H9 (cell line): ENCODE data around the gene ATG5. TPM values are rescaled to one million over a fixed set of nuclear protein-coding genes. Genes with fewer than 3 reads are reported as not detected.

Experiments used
- DNase-seq: peaks from one replicate; pipeline ENCODE4 v3.0.0-alpha.2; 2017
- H2AFZ ChIP-seq: one replicate; pipeline ENCODE4 v1.6.1; 2013; ENCODE audit warnings: mild to moderate bottlenecking, low read length, control low read depth, moderate library complexity
- H2AK5ac ChIP-seq: 2 replicates; pipeline ENCODE4 v1.6.1; 2013; ENCODE audit warnings: low read length, control low read depth, mixed read lengths; ENCODE audit not compliant: insufficient read length
- H2BK120ac ChIP-seq: one replicate; pipeline ENCODE4 v1.6.1; 2013; ENCODE audit warnings: low read depth, mild to moderate bottlenecking, low read length, control low read depth, inconsistent platforms; ENCODE audit not compliant: poor library complexity, severe bottlenecking
- H2BK12ac ChIP-seq: 2 replicates; pipeline ENCODE4 v1.6.1; 2013; ENCODE audit warnings: low read length, control low read depth, mixed read lengths, low read depth; ENCODE audit not compliant: insufficient read length
- H2BK15ac ChIP-seq: 2 replicates; pipeline ENCODE4 v1.6.1; 2013; ENCODE audit warnings: low read depth, low read length, control low read depth
- H2BK20ac ChIP-seq: one replicate; pipeline ENCODE4 v1.6.1; 2013; ENCODE audit warnings: low read depth, mild to moderate bottlenecking, low read length, control low read depth, inconsistent platforms; ENCODE audit not compliant: poor library complexity, severe bottlenecking
- H2BK5ac ChIP-seq: 2 replicates; pipeline ENCODE4 v1.6.1; 2013; ENCODE audit warnings: low read length, control low read depth, mixed read lengths; ENCODE audit not compliant: insufficient read length
- H3K14ac ChIP-seq: 2 replicates; pipeline ENCODE4 v1.6.1; 2013; ENCODE audit warnings: low read length, control low read depth; ENCODE audit not compliant: insufficient read depth
- H3K18ac ChIP-seq: 2 replicates; pipeline ENCODE4 v1.6.1; 2013; ENCODE audit warnings: low read depth, mild to moderate bottlenecking, mixed read lengths, low read length, control low read depth; ENCODE audit not compliant: insufficient read length
- H3K23ac ChIP-seq: 2 replicates; pipeline ENCODE4 v1.6.1; 2013; ENCODE audit warnings: low read length, control low read depth, mixed read lengths, low read depth; ENCODE audit not compliant: insufficient read length
- H3K23me2 ChIP-seq: 2 replicates; pipeline ENCODE4 v1.6.1; 2013; ENCODE audit warnings: low read depth, mild to moderate bottlenecking, mixed read lengths, low read length, control low read depth; ENCODE audit not compliant: insufficient read length, poor library complexity, severe bottlenecking
- H3K27ac ChIP-seq: 2 replicates; pipeline ENCODE4 v1.5.1; 2013; ENCODE audit warnings: low read length, control low read depth, mixed read lengths, low read depth; ENCODE audit not compliant: insufficient read length
- H3K27me3 ChIP-seq: 2 replicates; pipeline ENCODE4 v1.6.1; 2013; ENCODE audit warnings: low read length, control low read depth, inconsistent platforms; ENCODE audit not compliant: insufficient read depth
- H3K4ac ChIP-seq: 2 replicates; pipeline ENCODE4 v1.6.1; 2013; ENCODE audit warnings: low read depth, mild to moderate bottlenecking, control low read depth, inconsistent platforms, low read length, moderate library complexity
- H3K4me1 ChIP-seq: 2 replicates; pipeline ENCODE4 v1.6.1; 2013; ENCODE audit warnings: low read length, control low read depth, inconsistent platforms; ENCODE audit not compliant: insufficient read depth
- H3K4me2 ChIP-seq: 2 replicates; pipeline ENCODE4 v1.6.1; 2013; ENCODE audit warnings: low read length, control low read depth, mixed read lengths; ENCODE audit not compliant: insufficient read length, insufficient read depth
- H3K56ac ChIP-seq: 2 replicates; pipeline ENCODE4 v1.6.1; 2013; ENCODE audit warnings: low read depth, mild to moderate bottlenecking, mixed read lengths, low read length, control low read depth; ENCODE audit not compliant: insufficient read length
- H3K79me1 ChIP-seq: 2 replicates; pipeline ENCODE4 v1.6.1; 2013; ENCODE audit warnings: low read depth, mild to moderate bottlenecking, moderate library complexity, low read length, control low read depth, inconsistent platforms; ENCODE audit not compliant: insufficient read depth, poor library complexity, severe bottlenecking
- H3K79me2 ChIP-seq: 2 replicates; pipeline ENCODE4 v1.6.1; 2013; ENCODE audit warnings: low read length, control low read depth, inconsistent platforms; ENCODE audit not compliant: insufficient read depth
- H3K9ac ChIP-seq: 2 replicates; pipeline ENCODE4 v1.6.1; 2013; ENCODE audit warnings: low read length, control low read depth, mixed read lengths; ENCODE audit not compliant: insufficient read length; ENCODE audit errors: extremely low read depth
- H3K9me3 ChIP-seq: one replicate; pipeline ENCODE4 v1.6.1; 2013; ENCODE audit warnings: low read depth, low read length, inconsistent platforms; ENCODE audit not compliant: control insufficient read depth
- H3T11ph ChIP-seq: one replicate; pipeline ENCODE4 v1.6.1; 2013; ENCODE audit warnings: mild to moderate bottlenecking, low read length, control low read depth, inconsistent platforms
- H4K20me1 ChIP-seq: one replicate; pipeline ENCODE4 v1.6.1; 2013; ENCODE audit not compliant: control insufficient read depth, insufficient read length, insufficient read depth
- H4K5ac ChIP-seq: 2 replicates; pipeline ENCODE4 v1.6.1; 2013; ENCODE audit warnings: low read depth, mild to moderate bottlenecking, mixed read lengths, low read length, control low read depth; ENCODE audit not compliant: insufficient read length
- H4K8ac ChIP-seq: replicated peaks from 2 replicates; pipeline ENCODE4 v1.6.1; 2013; ENCODE audit warnings: low read length, control low read depth, mixed read lengths, low read depth; ENCODE audit not compliant: insufficient read length
- H4K91ac ChIP-seq: 2 replicates; pipeline ENCODE4 v1.6.1; 2013; ENCODE audit warnings: low read depth, mild to moderate bottlenecking, moderate library complexity, mixed read lengths, low read length, control low read depth; ENCODE audit not compliant: insufficient read length
- H3K27ac Mint-ChIP-seq, 3 experiments: 2 replicates in 2 of 3; 3 replicates in 1 of 3; pipeline ENCODE4 v1.8.0; 2020 to 2021; ENCODE audit warnings: mixed read lengths in 3 of 3, mild to moderate bottlenecking in 1 of 3, moderate library complexity in 1 of 3
- H3K27me3 Mint-ChIP-seq: 2 replicates; pipeline ENCODE4 v1.8.0; 2021; ENCODE audit warnings: low read depth, mild to moderate bottlenecking, moderate library complexity, mixed read lengths
- H3K36me3 Mint-ChIP-seq, 3 experiments: 2 replicates in 2 of 3; 3 replicates in 1 of 3; pipeline ENCODE4 v1.8.0; 2020 to 2021; ENCODE audit warnings: low read depth in 3 of 3, mixed read lengths in 3 of 3; ENCODE audit not compliant: insufficient read depth in 1 of 3
- H3K4me1 Mint-ChIP-seq, 2 experiments: 2 replicates each; pipeline ENCODE4 v1.8.0; 2020; ENCODE audit warnings: mixed read lengths in 2 of 2
- H3K4me3 Mint-ChIP-seq, 2 experiments: 2 replicates in 1 of 2; 3 replicates in 1 of 2; pipeline ENCODE4 v1.8.0; 2020 to 2021; ENCODE audit warnings: mild to moderate bottlenecking in 2 of 2, mixed read lengths in 2 of 2, moderate library complexity in 1 of 2
- H3K9me3 Mint-ChIP-seq, 2 experiments: 2 replicates in 1 of 2; 3 replicates in 1 of 2; pipeline ENCODE4 v1.8.0; 2020; ENCODE audit warnings: mild to moderate bottlenecking in 2 of 2, mixed read lengths in 2 of 2, moderate library complexity in 1 of 2
- CTCF ChIP-seq: fragments of 200-600 bp; sonication (generic); conservative IDR thresholded peaks from 3 replicates; pipeline ENCODE4 v1.8.0; 2021; ENCODE audit warnings: antibody characterized with exemption, mild to moderate bottlenecking
- WGBS: extraction: QIAGEN DNeasy Blood & Tissue Kit; methylation state at CpG from one replicate; pipeline ENCODE4 v1.1.7; 2013; ENCODE audit warnings: missing lambda C conversion rate, low lambda C conversion rate, mixed read lengths; ENCODE audit not compliant: insufficient read length; ENCODE audit errors: extremely low coverage; 5-methylcytosine and 5-hydroxymethylcytosine counted together
- total RNA-seq: library from RNA; stranded (reverse); gene quantifications from 2 replicates; pipeline ENCODE4 v1.2.1, GENCODE V29; 2021

ATG5 gene
- total RNA-seq, 1 experiment from 2014 or later, result 36.7 TPM

- WGBS, result no CpG with 5 or more reads among the region's 1 CpG
- H4K91ac ChIP-seq, result no peak overlapping the region
- H2BK120ac ChIP-seq, result no peak overlapping the region
- H2AK5ac ChIP-seq, result no peak overlapping the region
- no peak overlapping the region for H3K27ac ChIP-seq
- H3K36me3 Mint-ChIP-seq, result no peaks in the 10 kb centered on the region
- H3K27ac Mint-ChIP-seq, result no peak overlapping the region
- H3T11ph ChIP-seq, result no peak overlapping the region
- H3K14ac ChIP-seq, result no peak overlapping the region
- H3K4me2 ChIP-seq, result no peak overlapping the region
- H3K27me3 ChIP-seq, result no peaks in the 10 kb centered on the region
- no peak for TF ChIP-seq CTCF
- H3K27me3 Mint-ChIP-seq, result no peaks in the 10 kb centered on the region
- H2BK12ac ChIP-seq, result no peak overlapping the region
- no peak for DNase-seq
- H3K9me3 Mint-ChIP-seq, result no peaks in the 10 kb centered on the region
- no peak overlapping the region for H3K9ac ChIP-seq
- H4K20me1 ChIP-seq, result no peaks in the 10 kb centered on the region
- no peak overlapping the region for H2AFZ ChIP-seq
- H3K18ac ChIP-seq, result no peak overlapping the region
- H3K4me1 ChIP-seq, result peaks cover 2% of the 10 kb centered on the region; the same call in 1 of the 2 replicates
- H3K4ac ChIP-seq, result no peak overlapping the region
- H4K5ac ChIP-seq, result no peak overlapping the region
- H3K79me1 ChIP-seq, result no peaks in the 10 kb centered on the region
- no peaks in the 10 kb centered on the region for H3K9me3 ChIP-seq
- no peaks in the 10 kb centered on the region for H3K23me2 ChIP-seq
- H3K56ac ChIP-seq, result no peak overlapping the region
- 0 out of 5 replicates have a peak overlapping the region, but pooled peaks of 1 of the 2 experiments have one; percentile 36 for H3K4me3 Mint-ChIP-seq
- H2BK20ac ChIP-seq, result no peak overlapping the region
- H2BK5ac ChIP-seq, result no peak overlapping the region
- H4K8ac ChIP-seq, result no peak overlapping the region
- H3K79me2 ChIP-seq, result no peaks in the 10 kb centered on the region
- peaks cover 7% of the 10 kb centered on the region in 2 experiments for H3K4me1 Mint-ChIP-seq
- H3K23ac ChIP-seq, result no peak overlapping the region
- no peak overlapping the region for H2BK15ac ChIP-seq
Measured at GRCh38 chr6:106370639-106371038, 45.1 kb upstream of the ATG5 start.
